Stimulated activated naive B cell treated with anti-CD40 and anti-IgM and Interleukin-4, amounts not matched to agents 10 μg/mL and 1 μg/mL and 100 μg/mL, for 72 hours (primary cell): ENCODE results near the gene DYRK1B.
A peak's percentile ranks its signal among the peaks of the same experiment; 100 is the strongest.

Source experiments
- ATAC-seq, 2 donors: fragments of 150-1000 bp; cut with Tn5 transposase; replicated peaks; 2 replicates each; pipeline ENCODE4 v1.10.0; 2021; ENCODE audit warnings: moderate library complexity in 1 of 2
- DNase-seq: peaks from one replicate; pipeline ENCODE4 v3.0.0; 2021
- H3K27ac Mint-ChIP-seq: one replicate; pipeline ENCODE4 v1.8.0; 2022; ENCODE audit warnings: mild to moderate bottlenecking, mixed read lengths
- H3K27me3 Mint-ChIP-seq, 2 donors: one replicate each; pipeline ENCODE4 v1.8.0; 2022; ENCODE audit warnings: mixed read lengths in 2 of 2
- H3K36me3 Mint-ChIP-seq, 2 donors: one replicate each; pipeline ENCODE4 v1.8.0; 2022; ENCODE audit warnings: mixed read lengths in 2 of 2, mild to moderate bottlenecking in 1 of 2
- H3K4me1 Mint-ChIP-seq, 2 donors: one replicate each; pipeline ENCODE4 v1.8.0; 2022; ENCODE audit warnings: mixed read lengths in 2 of 2, mild to moderate bottlenecking in 1 of 2
- H3K4me3 Mint-ChIP-seq, 2 donors: one replicate each; pipeline ENCODE4 v1.8.0; 2022; ENCODE audit warnings: mild to moderate bottlenecking in 2 of 2, mixed read lengths in 2 of 2, moderate library complexity in 1 of 2
- H3K9me3 Mint-ChIP-seq, 2 donors: one replicate each; pipeline ENCODE4 v1.8.0; 2022; ENCODE audit warnings: mixed read lengths in 2 of 2, mild to moderate bottlenecking in 1 of 2

The DYRK1B gene

DNA sequence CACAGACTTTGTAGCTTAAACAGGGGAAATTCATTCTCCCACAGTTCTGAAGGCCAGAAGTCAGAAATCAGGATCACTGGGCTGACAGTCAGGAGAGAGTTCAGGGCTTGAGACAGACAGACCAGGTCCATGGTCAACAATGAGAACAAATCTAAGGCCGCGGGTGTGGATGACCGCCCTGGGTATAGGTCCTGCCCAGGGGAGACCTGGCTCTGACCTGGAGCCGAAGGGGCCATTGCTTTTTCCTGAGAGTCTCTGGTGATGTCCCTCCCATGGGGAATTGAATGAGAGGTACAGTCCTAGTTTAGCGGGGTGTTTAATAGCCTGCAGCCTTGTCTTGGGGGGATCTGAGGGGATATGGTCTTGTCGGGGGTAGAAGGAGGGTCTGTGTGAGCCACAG, 37.4 kb upstream of the DYRK1B start:
- Mint-ChIP-seq H3K4me1 (no peaks in the 10 kb centered on the region), H3K4me3 (no peak overlapping the region), H3K36me3 (peaks cover 0 to 11% of the 10 kb centered on the region in 2 donors), H3K9me3 (no peaks in the 10 kb centered on the region), H3K27me3 (no peaks in the 10 kb centered on the region), H3K27ac (no peak overlapping the region)
- DNase-seq (no peak), ATAC-seq (no peak)

DNA sequence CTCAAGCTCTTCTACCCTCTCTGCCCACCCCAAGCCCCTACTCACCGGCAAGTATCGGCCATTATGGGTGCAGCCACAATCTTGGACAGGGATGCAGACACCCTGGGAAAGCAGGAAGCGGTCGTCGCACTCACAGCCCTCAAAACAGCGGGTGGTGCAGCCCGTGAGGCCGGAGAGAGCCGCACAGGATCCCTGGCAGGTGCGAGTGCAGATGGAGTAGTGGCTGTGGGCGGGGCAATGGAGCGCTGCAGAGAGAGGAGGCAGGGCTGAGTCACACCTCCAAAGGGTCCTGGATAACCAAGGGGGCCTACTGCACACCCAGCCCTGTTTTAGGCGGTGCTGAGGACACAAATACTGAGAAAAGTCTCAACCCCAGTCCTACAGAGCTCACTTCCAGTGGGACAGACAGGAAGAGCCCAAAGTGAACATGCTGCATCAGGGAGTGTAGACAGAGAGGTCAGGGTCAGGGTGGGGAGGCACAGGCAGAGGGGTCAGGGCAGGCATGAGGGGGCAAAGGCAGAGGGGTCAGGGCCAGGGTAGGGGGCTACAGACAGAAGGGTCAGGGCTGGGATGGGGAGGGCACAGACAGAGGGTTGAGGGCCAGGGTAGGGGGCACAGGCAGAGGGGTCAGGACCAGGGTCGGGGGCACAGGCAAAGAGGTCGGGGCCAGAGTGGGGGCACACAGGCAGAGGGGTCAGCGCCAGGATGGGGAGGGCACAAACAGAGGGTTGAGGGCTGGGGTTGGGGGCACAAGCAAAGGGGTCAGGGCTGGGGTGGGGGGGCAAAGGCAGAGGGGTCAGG, 36.4 kb upstream of the DYRK1B start:
- H3K4me3 Mint-ChIP-seq, result no peak overlapping the region
- DNase-seq, result no peak
- H3K27ac Mint-ChIP-seq, result peak overlapping the region; percentile 14
- no peaks in the 10 kb centered on the region for H3K27me3 Mint-ChIP-seq
- H3K4me1 Mint-ChIP-seq, result no peaks in the 10 kb centered on the region
- ATAC-seq, result no peak
- H3K9me3 Mint-ChIP-seq, result no peaks in the 10 kb centered on the region
- H3K36me3 Mint-ChIP-seq, result peaks cover 3 to 11% of the 10 kb centered on the region in 2 donors

DNA sequence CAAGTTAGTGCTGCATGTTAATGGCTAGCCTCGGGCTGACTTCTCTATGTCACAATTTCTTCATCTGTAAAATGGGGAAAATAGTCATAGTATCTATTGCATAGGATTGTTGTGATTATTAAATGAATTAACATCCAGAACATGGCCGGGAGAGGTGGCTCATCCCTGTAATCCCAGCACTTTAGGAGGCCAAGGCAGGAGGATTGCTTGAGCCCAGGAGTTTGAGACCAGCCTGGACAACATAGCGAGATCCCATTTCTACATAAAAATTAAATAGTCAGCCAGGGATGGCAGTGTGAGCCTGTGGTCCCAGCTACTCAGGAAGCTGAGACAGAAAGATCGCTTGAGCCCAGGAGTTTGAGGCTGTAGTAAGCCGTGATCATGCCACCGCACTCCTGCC, 34.0 kb upstream of the DYRK1B start:
- no peaks in the 10 kb centered on the region for H3K9me3 Mint-ChIP-seq
- peaks cover 6 to 14% of the 10 kb centered on the region in 2 donors for H3K36me3 Mint-ChIP-seq
- H3K27me3 Mint-ChIP-seq, result no peaks in the 10 kb centered on the region
- H3K4me3 Mint-ChIP-seq, result no peak overlapping the region
- no peak overlapping the region for H3K27ac Mint-ChIP-seq
- H3K4me1 Mint-ChIP-seq, result no peaks in the 10 kb centered on the region
- no peak for DNase-seq
- no peak for ATAC-seq

DNA sequence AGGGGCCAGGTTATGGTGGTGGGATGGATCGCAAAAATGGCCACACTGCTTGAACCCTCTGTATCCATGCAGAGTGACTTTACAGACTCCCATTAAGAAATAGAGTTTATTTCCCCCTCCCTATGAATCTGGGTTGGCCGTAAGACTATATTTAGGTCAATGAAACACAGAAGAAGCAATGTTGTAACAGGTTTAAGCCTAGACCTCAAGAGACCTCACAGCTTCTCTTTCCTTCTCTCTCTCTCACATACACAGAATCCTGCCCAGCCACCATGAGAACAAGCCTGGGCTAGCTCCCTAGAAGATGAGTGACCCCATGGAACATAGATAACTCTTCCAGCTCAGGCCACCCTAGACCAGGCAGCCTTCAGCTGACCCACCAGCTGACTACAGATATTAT, 33.2 kb upstream of the DYRK1B start:
- Mint-ChIP-seq H3K4me1 (no peaks in the 10 kb centered on the region), H3K4me3 (no peak overlapping the region), H3K27ac (no peak overlapping the region), H3K36me3 (peaks cover 7 to 16% of the 10 kb centered on the region in 2 donors), H3K9me3 (no peaks in the 10 kb centered on the region), H3K27me3 (no peaks in the 10 kb centered on the region)
- DNase-seq (no peak), ATAC-seq (no peak)

DNA sequence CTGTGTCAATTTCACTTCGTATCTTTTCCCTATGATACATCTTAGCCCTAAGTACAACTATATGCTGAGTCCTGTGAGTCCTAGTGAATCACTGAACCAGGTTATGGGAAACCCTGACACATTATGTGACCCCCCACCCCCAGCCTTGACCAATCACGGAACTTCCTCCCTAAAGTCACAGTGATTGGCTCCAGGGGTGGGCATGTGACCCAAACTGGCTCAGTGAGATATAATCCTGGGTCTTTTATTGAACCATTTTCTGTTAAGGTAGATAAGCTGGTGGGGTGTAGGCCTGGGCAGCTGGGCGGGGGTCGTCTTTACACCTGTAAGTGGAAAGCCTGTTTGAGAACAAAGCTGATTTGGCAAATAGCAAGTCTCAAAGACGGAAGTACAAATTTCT, 32.0 kb upstream of the DYRK1B start:
- no peak overlapping the region for H3K4me3 Mint-ChIP-seq
- DNase-seq (no peak), ATAC-seq (no peak)
- no peaks in the 10 kb centered on the region for H3K9me3 Mint-ChIP-seq
- peaks cover 7 to 8% of the 10 kb centered on the region in 2 donors for H3K36me3 Mint-ChIP-seq
- H3K27me3 Mint-ChIP-seq, result no peaks in the 10 kb centered on the region
- H3K4me1 Mint-ChIP-seq, result no peaks in the 10 kb centered on the region
- H3K27ac Mint-ChIP-seq, result no peak overlapping the region

DNA sequence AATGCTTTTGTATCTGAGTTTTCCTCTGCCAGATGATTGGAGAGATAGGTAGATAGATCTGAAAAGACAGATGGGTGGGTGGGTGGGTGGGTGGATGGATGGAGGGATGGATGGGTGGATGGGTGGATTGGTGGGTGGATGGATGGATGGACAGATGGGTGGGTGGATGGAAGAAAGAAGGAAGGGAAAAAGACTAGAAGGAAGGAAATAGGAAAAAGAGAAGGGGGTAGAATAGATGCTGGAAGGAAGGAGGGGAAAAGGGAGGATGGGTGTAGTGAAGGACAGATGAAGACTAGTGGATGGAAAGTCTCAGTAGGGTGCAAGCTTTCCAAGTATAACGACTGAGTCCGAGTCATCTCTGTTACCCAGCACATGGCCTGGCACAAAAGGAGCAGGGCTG, 31.2 kb upstream of the DYRK1B start:
- no peak for ATAC-seq
- Mint-ChIP-seq H3K4me3 (no peak overlapping the region), H3K27me3 (no peaks in the 10 kb centered on the region), H3K4me1 (no peaks in the 10 kb centered on the region), H3K9me3 (no peaks in the 10 kb centered on the region), H3K27ac (no peak overlapping the region), H3K36me3 (peaks cover 7 to 8% of the 10 kb centered on the region in 2 donors)
- no peak for DNase-seq

DNA sequence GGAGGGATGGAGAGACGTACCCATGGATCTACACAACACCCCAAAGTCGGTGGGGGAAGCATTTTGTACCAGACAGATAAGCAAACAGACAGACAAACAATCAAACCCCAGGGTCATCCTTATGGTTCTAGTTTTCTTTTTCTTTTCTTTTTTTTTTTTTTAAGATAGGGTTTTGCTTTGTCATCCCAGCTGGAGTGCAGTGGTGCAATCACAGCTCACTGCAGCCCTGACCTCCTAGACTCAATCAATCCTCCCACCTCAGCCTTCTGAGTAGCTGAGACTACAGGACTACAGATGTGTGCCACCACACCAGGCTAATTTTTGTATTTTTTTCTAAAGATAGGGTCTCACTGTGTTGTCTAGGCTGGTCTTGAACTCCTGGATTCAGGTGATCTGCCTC, 30.2 kb upstream of the DYRK1B start:
- H3K9me3 Mint-ChIP-seq, result no peaks in the 10 kb centered on the region
- no peaks in the 10 kb centered on the region for H3K27me3 Mint-ChIP-seq
- no peaks in the 10 kb centered on the region for H3K4me1 Mint-ChIP-seq
- peaks cover 7 to 8% of the 10 kb centered on the region in 2 donors for H3K36me3 Mint-ChIP-seq
- H3K4me3 Mint-ChIP-seq, result no peak overlapping the region
- ATAC-seq (no peak), DNase-seq (no peak)
- H3K27ac Mint-ChIP-seq, result no peak overlapping the region

DNA sequence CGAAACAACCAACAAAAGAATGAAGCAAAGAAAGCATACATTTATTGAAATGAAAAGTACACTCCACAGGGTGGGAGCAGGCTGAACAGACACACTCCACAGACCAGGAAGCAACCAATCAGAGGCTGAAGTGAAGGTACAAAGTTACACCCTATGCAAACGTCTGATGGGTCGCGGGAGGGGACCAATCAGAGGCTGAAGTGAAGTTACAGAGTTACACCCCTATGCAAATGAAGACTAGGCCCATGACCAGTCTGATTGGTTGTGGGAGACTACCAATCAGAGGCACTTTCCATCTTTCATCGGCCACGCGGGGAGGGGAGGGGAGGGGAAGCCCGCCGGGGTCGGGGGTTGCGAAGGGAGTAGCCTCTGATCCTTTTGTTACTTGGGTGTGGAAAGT, 24.6 kb upstream of the DYRK1B start:
- no peaks in the 10 kb centered on the region for H3K4me1 Mint-ChIP-seq
- H3K9me3 Mint-ChIP-seq, result peaks cover 0 to 2% of the 10 kb centered on the region in 2 donors
- no peak overlapping the region for H3K4me3 Mint-ChIP-seq
- ATAC-seq (no peak), DNase-seq (no peak)
- H3K36me3 Mint-ChIP-seq, result peaks cover 4 to 7% of the 10 kb centered on the region in 2 donors
- no peak overlapping the region for H3K27ac Mint-ChIP-seq
- peaks cover 5 to 20% of the 10 kb centered on the region in 2 donors for H3K27me3 Mint-ChIP-seq

DNA sequence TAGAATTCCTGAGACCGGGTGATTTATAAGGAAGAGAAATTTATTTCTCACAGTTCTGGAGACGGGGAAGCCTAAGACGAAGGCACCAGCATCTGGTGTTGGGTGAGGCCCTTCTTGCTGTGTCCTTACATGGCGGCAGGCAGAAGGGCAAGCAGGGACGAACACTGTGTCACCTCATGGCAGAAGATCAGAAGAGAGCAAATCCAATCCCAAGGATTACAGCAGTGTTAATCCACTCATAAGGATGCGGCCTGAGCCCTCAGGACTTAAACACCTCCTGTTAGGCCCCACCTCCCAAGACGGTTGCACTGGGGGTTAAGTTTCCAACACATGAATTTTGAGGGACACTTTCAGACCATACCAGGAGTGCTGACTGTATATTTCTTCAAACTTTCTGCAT, 18.9 kb upstream of the DYRK1B start:
- Mint-ChIP-seq H3K4me3 (no peak overlapping the region), H3K4me1 (no peaks in the 10 kb centered on the region), H3K27ac (no peak overlapping the region), H3K9me3 (no peaks in the 10 kb centered on the region), H3K36me3 (no peaks in the 10 kb centered on the region), H3K27me3 (peaks cover 5 to 29% of the 10 kb centered on the region in 2 donors)
- DNase-seq (no peak), ATAC-seq (no peak)

DNA sequence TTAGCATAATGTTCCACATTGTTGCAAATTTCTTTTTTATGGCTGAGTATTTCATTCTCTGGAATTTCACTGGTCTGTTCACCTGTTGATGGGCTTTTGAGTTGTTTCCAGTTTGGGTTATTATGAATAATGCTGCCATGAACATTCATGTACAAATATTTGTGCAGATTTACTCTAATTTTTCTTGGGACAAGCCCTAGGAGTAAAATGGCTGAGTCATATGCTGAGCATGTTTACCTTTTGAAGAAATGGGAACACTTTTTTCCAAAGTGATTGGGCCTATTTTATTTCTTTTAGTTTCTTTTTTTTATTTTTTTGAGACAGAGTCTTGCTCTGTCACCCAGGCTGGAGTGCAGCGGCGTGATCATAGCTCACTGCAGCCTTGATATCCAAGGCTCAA, 16.9 kb upstream of the DYRK1B start:
- ATAC-seq (no peak), DNase-seq (no peak)
- H3K4me3 Mint-ChIP-seq, result no peak overlapping the region
- peaks cover 7 to 9% of the 10 kb centered on the region in 2 donors for H3K4me1 Mint-ChIP-seq
- no peak overlapping the region for H3K27ac Mint-ChIP-seq
- H3K36me3 Mint-ChIP-seq, result peaks cover 0 to under 1% of the 10 kb centered on the region in 2 donors
- H3K9me3 Mint-ChIP-seq, result no peaks in the 10 kb centered on the region
- peaks cover 5 to 28% of the 10 kb centered on the region in 2 donors for H3K27me3 Mint-ChIP-seq

DNA sequence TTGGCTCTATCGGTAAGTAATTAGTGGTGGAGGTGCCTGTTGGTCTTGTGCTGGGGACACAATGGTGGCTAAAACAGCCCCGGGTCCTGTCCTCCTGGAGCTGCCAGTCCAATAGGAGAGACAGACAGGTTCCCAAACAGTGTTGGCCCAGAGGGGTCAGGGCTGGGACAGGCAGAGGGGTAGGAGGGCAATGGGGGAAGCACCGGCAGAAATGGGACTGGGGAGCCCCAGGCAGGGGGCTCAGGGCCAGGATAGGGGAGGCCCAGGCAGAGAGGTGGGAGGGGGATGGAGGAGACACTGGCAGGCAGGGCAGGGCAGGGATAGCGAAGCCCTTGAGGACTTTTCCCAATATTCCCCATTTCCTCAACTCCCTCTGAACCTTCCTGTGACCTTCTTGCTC, 14.4 kb upstream of the DYRK1B start:
- DNase-seq (no peak), ATAC-seq (no peak)
- no peak overlapping the region for H3K4me3 Mint-ChIP-seq
- H3K4me1 Mint-ChIP-seq, result peaks cover 25 to 26% of the 10 kb centered on the region in 2 donors
- H3K36me3 Mint-ChIP-seq, result peaks cover 11 to 14% of the 10 kb centered on the region in 2 donors
- H3K27ac Mint-ChIP-seq, result no peak overlapping the region
- H3K9me3 Mint-ChIP-seq, result no peaks in the 10 kb centered on the region
- peaks cover 0 to 14% of the 10 kb centered on the region in 2 donors for H3K27me3 Mint-ChIP-seq

DNA sequence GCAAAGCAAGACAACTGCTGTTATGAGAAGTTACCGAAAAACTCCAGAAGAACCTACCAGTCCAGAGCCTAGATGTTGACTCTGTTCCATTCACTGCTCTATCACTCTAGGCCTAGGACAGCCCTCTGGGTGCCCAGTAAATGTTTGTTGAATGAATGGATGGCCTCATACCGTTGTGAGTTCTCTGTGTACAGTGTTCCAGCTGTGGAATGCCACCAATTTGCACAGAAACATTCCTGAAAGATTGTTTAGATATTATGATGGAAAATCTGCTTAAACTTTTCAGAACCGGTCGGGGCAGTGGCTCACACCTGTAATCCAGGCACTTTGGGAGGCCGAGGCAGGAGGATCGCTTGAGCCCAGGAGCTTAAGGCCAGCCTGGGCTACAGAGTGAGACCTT, 13.6 kb upstream of the DYRK1B start:
- no peak for ATAC-seq
- Mint-ChIP-seq H3K27ac (no peak overlapping the region), H3K36me3 (peaks cover 11 to 21% of the 10 kb centered on the region in 2 donors), H3K4me3 (no peak overlapping the region), H3K4me1 (peaks cover 32 to 35% of the 10 kb centered on the region in 2 donors), H3K9me3 (no peaks in the 10 kb centered on the region), H3K27me3 (peaks cover 0 to 8% of the 10 kb centered on the region in 2 donors)
- DNase-seq, result no peak

DNA sequence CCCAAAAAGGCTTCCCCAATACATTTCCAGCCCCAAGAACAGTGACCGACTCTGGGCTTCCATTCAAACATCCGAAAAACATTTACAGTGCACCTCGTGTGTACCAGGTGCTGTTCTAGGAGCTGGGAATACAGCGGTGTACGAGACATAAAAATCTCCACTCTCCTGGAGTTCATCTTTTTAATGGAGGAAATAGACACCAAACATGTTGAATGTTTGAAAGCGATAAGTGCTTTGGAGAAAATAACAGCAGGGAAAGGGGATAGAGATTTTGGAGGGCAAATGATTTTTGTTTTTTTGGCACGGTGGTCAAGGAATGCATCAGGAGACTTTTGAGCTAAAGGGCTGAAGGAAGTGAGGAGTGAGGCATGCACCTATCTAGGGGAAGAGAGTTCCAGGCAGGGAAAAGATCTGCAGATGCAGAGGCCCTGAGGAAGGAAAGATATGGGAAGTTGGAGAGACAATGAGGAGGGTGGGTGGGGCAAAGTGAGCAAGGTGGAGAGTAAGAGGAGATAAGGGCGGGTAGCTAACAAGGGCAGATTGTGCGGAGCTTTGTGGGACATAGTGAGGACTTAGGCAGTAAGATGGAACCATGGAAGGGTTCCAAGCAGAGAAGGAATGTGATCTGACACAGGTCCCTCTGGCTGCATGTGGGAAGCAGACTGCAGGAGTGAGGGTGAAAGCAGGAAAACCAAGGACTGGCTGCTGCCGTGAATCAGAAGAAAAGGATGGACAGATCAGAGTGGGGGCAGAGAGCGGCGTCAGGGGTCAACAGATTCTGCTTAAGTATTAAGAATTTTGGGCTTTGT, 12.9 kb upstream of the DYRK1B start:
- H3K27me3 Mint-ChIP-seq, result peaks cover 0 to 7% of the 10 kb centered on the region in 2 donors
- peak overlapping the region; percentile 90 to 97 for H3K4me3 Mint-ChIP-seq
- no peaks in the 10 kb centered on the region for H3K9me3 Mint-ChIP-seq
- H3K27ac Mint-ChIP-seq, result peak overlapping the region; percentile 98
- ATAC-seq, result peak in 1 of 2 donors; percentile 33
- peaks cover 34 to 41% of the 10 kb centered on the region in 2 donors for H3K4me1 Mint-ChIP-seq
- no peak for DNase-seq
- peaks cover 11 to 23% of the 10 kb centered on the region in 2 donors for H3K36me3 Mint-ChIP-seq

DNA sequence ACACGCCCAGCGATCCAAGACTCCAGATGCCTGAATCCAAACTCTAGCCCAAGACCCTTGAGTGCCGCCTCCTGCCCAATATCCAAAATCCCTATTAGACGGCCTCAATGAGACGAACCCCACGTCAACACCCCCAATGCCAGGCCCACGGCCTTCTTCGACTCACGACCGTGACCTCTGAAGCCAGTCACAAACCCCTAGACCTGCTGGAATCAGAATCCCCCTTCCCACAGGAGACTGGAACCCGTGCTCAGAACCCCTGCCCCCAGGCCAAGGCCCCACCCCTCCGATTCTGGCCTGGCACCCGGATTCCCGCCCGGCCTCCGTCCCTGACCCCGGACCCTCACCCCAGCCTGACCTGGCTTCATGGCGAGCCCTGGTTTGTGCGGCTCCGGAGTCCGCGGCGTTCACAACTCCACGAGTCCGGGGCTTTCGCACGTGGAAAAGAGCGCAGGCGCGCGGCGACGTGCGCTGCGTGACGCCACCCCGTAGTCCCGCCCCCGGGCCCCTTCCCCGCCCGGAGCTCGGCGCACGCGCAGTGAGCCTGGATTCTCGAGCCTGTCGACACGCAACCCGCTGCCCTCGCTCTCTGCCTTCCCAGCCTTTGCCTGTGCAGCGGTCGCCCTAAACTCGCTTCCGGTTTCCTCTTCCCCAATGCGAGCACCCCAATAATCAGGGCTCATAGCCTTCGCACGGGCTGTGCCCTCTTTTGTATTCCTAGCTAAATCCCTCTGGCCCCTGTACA, 12.1 kb upstream of the DYRK1B start, which contains the start of gene FBL:
TSS of gene FBL (minus strand) at position 447 of the 745 bp plus-strand sequence. CDS start at position 368, 79 bp downstream.
- peaks cover 11 to 23% of the 10 kb centered on the region in 2 donors for H3K36me3 Mint-ChIP-seq
- H3K27me3 Mint-ChIP-seq, result peaks cover 0 to 7% of the 10 kb centered on the region in 2 donors
- no peaks in the 10 kb centered on the region for H3K9me3 Mint-ChIP-seq
- DNase-seq, result peak; percentile 94
- H3K27ac Mint-ChIP-seq, result peak within 1 kb of the TSS; percentile 98
- ATAC-seq, result peak; percentile 95 to 96
- peak within 1 kb of the TSS; percentile 90 to 97 for H3K4me3 Mint-ChIP-seq
- H3K4me1 Mint-ChIP-seq, result peaks cover 35 to 44% of the 10 kb centered on the region in 2 donors
